Suprapubic skin (tissue), 4 donors: ENCODE data around the gene PCBP4.

Experiments used
- EP300 ChIP-seq: sonication (generic); formaldehyde crosslinking; IDR thresholded peaks from one replicate; pipeline ENCODE4 v1.6.1; 2017; ENCODE audit warnings: antibody characterized with exemption
- POLR2A ChIP-seq, 2 donors: fragments of 450-650 bp; IDR thresholded peaks; one replicate each; pipeline ENCODE4 v1.6.1; 2017; ENCODE audit warnings: antibody characterized with exemption in 2 of 2, mild to moderate bottlenecking in 2 of 2, moderate library complexity in 2 of 2
- POLR2AphosphoS5 ChIP-seq, 3 donors: sonication (generic); formaldehyde crosslinking; IDR thresholded peaks; one replicate each; pipeline ENCODE4 v1.6.1; 2017; ENCODE audit warnings: antibody characterized with exemption in 3 of 3
- TF ChIP-seq, protein P1 (sequence below), 2 donors: fragments of 200-600 bp in 1 of 2; fragments of 450-650 bp in 1 of 2; sonication (generic) in 1 of 2; IDR thresholded peaks; one replicate each; pipeline ENCODE4 v1.5.1; 2016 to 2019; ENCODE audit warnings: antibody characterized with exemption in 2 of 2, mild to moderate bottlenecking in 1 of 2, moderate library complexity in 1 of 2

DNA sequence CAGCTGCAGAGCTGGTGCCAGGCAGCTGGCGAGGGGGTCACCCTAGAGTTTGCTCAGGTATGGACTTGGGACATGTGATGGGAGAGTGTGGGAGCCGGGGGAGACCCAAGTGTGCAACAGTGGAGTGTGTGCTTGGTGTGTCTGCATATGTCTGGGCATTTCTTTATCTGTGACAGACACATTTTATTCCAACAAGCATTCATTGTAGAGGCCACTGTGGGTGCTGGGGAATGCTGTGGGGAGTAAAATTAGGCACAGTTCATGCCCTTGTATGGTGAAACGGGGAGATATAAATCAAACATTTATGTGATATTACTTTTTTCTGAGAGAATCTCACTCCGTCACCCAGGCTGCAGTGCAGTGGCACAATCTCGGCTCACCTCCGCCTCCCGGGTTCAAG, 20.3 kb upstream of the PCBP4 start:
- TF ChIP-seq, protein P1, sequence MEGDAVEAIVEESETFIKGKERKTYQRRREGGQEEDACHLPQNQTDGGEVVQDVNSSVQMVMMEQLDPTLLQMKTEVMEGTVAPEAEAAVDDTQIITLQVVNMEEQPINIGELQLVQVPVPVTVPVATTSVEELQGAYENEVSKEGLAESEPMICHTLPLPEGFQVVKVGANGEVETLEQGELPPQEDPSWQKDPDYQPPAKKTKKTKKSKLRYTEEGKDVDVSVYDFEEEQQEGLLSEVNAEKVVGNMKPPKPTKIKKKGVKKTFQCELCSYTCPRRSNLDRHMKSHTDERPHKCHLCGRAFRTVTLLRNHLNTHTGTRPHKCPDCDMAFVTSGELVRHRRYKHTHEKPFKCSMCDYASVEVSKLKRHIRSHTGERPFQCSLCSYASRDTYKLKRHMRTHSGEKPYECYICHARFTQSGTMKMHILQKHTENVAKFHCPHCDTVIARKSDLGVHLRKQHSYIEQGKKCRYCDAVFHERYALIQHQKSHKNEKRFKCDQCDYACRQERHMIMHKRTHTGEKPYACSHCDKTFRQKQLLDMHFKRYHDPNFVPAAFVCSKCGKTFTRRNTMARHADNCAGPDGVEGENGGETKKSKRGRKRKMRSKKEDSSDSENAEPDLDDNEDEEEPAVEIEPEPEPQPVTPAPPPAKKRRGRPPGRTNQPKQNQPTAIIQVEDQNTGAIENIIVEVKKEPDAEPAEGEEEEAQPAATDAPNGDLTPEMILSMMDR (IDR thresholded peaks at IDR 0.05): no peak
- no peak for TF ChIP-seq POLR2A (IDR thresholded peaks at IDR 0.05)
- TF ChIP-seq POLR2AphosphoS5 (IDR thresholded peaks at IDR 0.05): no peak
- TF ChIP-seq EP300: no peak
